C4-2B (cell line): ENCODE results near the gene ZCCHC9.
"Not testable (repeated sequence)": the region's sequence is repeated elsewhere in the genome, so short reads cannot be mapped to it uniquely, and the experiment has no call there.

Experiments
- H3K27ac ChIP-seq: fragments of 450-650 bp; 2 replicates; pipeline ENCODE4 v1.5.1; 2017
- CTCF ChIP-seq: fragments of 450-650 bp; conservative IDR thresholded peaks from 2 replicates; pipeline ENCODE4 v1.5.1; 2017; ENCODE audit warnings: mild to moderate bottlenecking
- ZFX ChIP-seq: fragments of 450-650 bp; IDR thresholded peaks from 2 replicates; pipeline ENCODE4 v1.6.1; 2017

Gene ZCCHC9

GRCh38 chr5:81268521-81269196 lies 32.7 kb upstream of the ZCCHC9 start:
- no peak overlapping the region for H3K27ac ChIP-seq

GRCh38 chr5:81269751-81270393 lies 31.5 kb upstream of the ZCCHC9 start:
- no peak overlapping the region for H3K27ac ChIP-seq
- TF ChIP-seq ZFX (no peak), CTCF (no peak)

More at GRCh38 chr5:81268521-81269196, 32.7 kb upstream of the ZCCHC9 start:
- TF ChIP-seq CTCF: no peak
- no peak for TF ChIP-seq ZFX

- H3K27ac ChIP-seq: not testable (repeated sequence)
These were observed 30.9 kb upstream of the ZCCHC9 start for GRCh38 chr5:81270394-81271027.

DNA sequence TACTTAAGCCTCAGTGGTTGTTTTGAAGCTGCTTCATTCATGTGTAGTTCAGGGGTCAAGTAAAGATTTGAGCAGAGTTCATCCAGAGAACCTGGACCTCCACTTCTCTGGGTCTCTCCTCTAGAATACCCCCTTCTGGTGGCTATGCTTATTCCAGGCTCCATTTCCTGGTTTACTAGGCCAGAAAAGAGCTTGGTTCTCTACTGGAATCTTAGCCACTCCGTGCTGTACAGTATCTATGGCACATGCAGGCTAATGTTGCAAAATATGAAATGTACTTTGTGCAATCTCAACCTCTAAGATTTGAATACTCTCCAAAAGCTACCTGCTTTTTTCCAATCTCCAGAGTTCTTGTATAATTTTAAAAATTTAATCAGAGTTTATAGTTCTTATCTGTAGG lies 17.4 kb upstream of the ZCCHC9 start:
- TF ChIP-seq ZFX (no peak), CTCF (no peak)
- H3K27ac ChIP-seq: no peak overlapping the region

GRCh38 chr5:81286059-81286617 lies 15.2 kb upstream of the ZCCHC9 start:
- H3K27ac ChIP-seq: no peak overlapping the region
- TF ChIP-seq ZFX (no peak), CTCF (no peak)

- no peak overlapping the region for H3K27ac ChIP-seq
- TF ChIP-seq CTCF: no peak
- TF ChIP-seq ZFX: no peak
These were observed 13.4 kb upstream of the ZCCHC9 start for GRCh38 chr5:81288021-81288433.

DNA sequence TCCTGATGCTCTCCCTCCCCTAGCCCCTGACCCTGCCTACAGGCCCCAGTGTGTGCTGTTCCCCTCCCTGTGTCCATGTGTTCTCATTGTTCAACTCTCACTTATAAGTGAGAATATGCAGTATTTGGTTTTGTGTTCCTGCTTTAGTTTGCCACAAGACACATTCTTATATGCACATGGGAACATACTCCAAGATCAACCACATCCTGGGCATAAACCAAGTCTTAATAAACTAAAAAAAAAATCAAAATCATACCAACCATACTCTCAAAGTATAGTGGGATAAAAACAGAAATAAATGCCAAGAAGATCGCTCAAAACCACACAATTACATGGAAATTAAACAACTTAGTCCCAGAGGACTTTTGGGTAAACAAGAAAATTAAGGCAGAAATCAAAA lies 11.2 kb upstream of the ZCCHC9 start:
- H3K27ac ChIP-seq: no peak overlapping the region
- TF ChIP-seq ZFX: no peak
- TF ChIP-seq CTCF: no peak
